HL-60 (cell line): Measurements from ENCODE around the gene RPS14.

Experiments
- DNase-seq, 2 experiments: peaks; one replicate each; pipeline ENCODE4 v3.0.0-alpha.2; 2010 to 2020; ENCODE audit warnings: low read depth in 1 of 2, low spot score in 1 of 2
- H3K27ac ChIP-seq: fragments of 250-450 bp; sonication (Bioruptor Pico); replicated peaks from 2 replicates; pipeline ENCODE4 v1.5.1; 2020; ENCODE audit warnings: mild to moderate bottlenecking, moderate library complexity
- H3K27me3 ChIP-seq: fragments of 250-450 bp; sonication (Bioruptor Pico); 2 replicates; pipeline ENCODE4 v1.5.1; 2021; ENCODE audit warnings: mild to moderate bottlenecking, moderate library complexity; ENCODE audit not compliant: insufficient read depth, poor library complexity, severe bottlenecking
- H3K4me3 ChIP-seq: replicated peaks from 2 replicates; pipeline ENCODE4 v1.5.1; 2011; ENCODE audit warnings: mild to moderate bottlenecking, control low read depth, low read length; ENCODE audit not compliant: insufficient read depth
- GABPA ChIP-seq: IDR thresholded peaks from 2 replicates; pipeline ENCODE4 v1.6.1; 2012; ENCODE audit warnings: low read depth
- POLR2AphosphoS5 ChIP-seq: IDR thresholded peaks from 2 replicates; pipeline ENCODE4 v1.6.1; 2012; ENCODE audit warnings: low read depth
- SPI1 ChIP-seq: IDR thresholded peaks from 2 replicates; pipeline ENCODE4 v1.6.1; 2012; ENCODE audit warnings: low read depth, mild to moderate bottlenecking, borderline replicate concordance
- TF ChIP-seq, protein P1 (sequence below): IDR thresholded peaks from 2 replicates; pipeline ENCODE4 v1.6.1; 2012; ENCODE audit warnings: low read depth; ENCODE audit not compliant: insufficient replicate concordance
- TF ChIP-seq, protein P2 (sequence below): IDR thresholded peaks from one replicate; pipeline ENCODE4 v1.5.1; 2011; ENCODE audit warnings: low read length, control low read depth, inconsistent platforms; ENCODE audit not compliant: insufficient read depth

The RPS14 gene

DNA sequence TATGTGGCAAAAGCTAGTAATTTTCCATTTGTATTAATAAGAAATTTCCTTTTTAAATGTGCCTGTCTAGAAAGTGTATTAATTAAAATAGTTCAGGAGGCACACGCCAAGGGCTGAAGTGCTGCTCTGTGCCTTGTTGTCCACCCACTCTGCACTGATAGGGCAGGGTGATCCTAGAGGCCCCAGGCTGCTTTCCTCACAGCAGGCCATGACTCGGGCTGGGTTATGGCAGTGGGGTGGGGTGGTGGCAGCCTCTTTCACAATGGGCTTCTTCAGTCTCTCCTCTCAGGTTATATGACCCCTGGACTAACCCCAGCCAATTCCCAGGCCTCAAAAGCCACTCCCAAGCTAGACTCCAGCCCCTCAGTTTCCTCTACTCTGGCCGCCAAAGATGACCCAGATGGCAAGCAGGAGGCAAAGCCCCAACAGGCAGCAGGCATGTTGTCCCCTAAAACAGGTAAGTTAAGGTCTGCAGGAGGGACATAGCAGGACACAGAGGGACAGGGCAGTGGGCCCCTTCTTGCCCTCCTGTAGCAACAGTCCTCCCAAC lies 56.4 kb downstream of the RPS14 start:
- DNase-seq: no peak
- Histone ChIP-seq H3K27me3 (no peaks in the 10 kb centered on the region), H3K4me3 (no peak overlapping the region), H3K27ac (no peak overlapping the region)
- no peak for TF ChIP-seq GABPA
- TF ChIP-seq SPI1: no peak
- TF ChIP-seq, protein P1, sequence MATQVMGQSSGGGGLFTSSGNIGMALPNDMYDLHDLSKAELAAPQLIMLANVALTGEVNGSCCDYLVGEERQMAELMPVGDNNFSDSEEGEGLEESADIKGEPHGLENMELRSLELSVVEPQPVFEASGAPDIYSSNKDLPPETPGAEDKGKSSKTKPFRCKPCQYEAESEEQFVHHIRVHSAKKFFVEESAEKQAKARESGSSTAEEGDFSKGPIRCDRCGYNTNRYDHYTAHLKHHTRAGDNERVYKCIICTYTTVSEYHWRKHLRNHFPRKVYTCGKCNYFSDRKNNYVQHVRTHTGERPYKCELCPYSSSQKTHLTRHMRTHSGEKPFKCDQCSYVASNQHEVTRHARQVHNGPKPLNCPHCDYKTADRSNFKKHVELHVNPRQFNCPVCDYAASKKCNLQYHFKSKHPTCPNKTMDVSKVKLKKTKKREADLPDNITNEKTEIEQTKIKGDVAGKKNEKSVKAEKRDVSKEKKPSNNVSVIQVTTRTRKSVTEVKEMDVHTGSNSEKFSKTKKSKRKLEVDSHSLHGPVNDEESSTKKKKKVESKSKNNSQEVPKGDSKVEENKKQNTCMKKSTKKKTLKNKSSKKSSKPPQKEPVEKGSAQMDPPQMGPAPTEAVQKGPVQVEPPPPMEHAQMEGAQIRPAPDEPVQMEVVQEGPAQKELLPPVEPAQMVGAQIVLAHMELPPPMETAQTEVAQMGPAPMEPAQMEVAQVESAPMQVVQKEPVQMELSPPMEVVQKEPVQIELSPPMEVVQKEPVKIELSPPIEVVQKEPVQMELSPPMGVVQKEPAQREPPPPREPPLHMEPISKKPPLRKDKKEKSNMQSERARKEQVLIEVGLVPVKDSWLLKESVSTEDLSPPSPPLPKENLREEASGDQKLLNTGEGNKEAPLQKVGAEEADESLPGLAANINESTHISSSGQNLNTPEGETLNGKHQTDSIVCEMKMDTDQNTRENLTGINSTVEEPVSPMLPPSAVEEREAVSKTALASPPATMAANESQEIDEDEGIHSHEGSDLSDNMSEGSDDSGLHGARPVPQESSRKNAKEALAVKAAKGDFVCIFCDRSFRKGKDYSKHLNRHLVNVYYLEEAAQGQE: no peak

DNA sequence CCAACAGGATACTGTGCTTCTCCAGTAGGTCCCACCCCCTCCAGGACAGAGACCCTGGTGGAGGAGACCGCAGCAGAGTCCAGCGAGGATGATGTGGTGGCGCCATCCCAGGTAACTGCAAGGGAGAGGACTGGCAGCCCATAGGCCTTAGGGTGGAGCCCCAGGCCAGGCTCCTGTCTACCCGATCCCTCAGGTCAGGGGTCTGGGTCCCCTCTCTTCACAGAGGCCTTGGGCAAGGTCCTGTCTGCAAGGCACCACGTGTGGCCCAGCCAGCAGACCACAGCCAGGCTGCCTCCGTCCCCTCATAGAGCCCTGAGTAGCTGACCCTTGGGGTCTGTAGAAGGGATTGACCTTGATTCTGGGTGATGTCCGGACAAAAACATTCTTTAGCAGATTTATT lies 56.9 kb downstream of the RPS14 start:
- Histone ChIP-seq H3K27me3 (no peaks in the 10 kb centered on the region), H3K27ac (no peak overlapping the region), H3K4me3 (no peak overlapping the region)
- no peak for DNase-seq
- TF ChIP-seq, protein P1: no peak
- TF ChIP-seq SPI1: no peak
- TF ChIP-seq, protein P2, sequence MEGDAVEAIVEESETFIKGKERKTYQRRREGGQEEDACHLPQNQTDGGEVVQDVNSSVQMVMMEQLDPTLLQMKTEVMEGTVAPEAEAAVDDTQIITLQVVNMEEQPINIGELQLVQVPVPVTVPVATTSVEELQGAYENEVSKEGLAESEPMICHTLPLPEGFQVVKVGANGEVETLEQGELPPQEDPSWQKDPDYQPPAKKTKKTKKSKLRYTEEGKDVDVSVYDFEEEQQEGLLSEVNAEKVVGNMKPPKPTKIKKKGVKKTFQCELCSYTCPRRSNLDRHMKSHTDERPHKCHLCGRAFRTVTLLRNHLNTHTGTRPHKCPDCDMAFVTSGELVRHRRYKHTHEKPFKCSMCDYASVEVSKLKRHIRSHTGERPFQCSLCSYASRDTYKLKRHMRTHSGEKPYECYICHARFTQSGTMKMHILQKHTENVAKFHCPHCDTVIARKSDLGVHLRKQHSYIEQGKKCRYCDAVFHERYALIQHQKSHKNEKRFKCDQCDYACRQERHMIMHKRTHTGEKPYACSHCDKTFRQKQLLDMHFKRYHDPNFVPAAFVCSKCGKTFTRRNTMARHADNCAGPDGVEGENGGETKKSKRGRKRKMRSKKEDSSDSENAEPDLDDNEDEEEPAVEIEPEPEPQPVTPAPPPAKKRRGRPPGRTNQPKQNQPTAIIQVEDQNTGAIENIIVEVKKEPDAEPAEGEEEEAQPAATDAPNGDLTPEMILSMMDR: no peak
- TF ChIP-seq GABPA: no peak
- TF ChIP-seq POLR2AphosphoS5: no peak
